Epithelial cell of esophagus (primary cell): Measurements from ENCODE around the gene UBASH3A.

ENCODE experiments used
- DNase-seq: peaks from one replicate; pipeline ENCODE4 v3.0.0; 2010; ENCODE audit warnings: low read depth
- H3K4me3 ChIP-seq: 2 replicates; pipeline ENCODE4 v1.5.1; 2011; ENCODE audit warnings: mild to moderate bottlenecking, low read length, control low read depth
- TF ChIP-seq, protein P1 (sequence below): IDR thresholded peaks from 2 replicates; pipeline ENCODE4 v1.5.1; 2011; ENCODE audit warnings: low read depth, mild to moderate bottlenecking, low read length, control low read depth, inconsistent platforms; ENCODE audit not compliant: insufficient read depth; ENCODE audit errors: missing control alignments

Gene UBASH3A

DNA sequence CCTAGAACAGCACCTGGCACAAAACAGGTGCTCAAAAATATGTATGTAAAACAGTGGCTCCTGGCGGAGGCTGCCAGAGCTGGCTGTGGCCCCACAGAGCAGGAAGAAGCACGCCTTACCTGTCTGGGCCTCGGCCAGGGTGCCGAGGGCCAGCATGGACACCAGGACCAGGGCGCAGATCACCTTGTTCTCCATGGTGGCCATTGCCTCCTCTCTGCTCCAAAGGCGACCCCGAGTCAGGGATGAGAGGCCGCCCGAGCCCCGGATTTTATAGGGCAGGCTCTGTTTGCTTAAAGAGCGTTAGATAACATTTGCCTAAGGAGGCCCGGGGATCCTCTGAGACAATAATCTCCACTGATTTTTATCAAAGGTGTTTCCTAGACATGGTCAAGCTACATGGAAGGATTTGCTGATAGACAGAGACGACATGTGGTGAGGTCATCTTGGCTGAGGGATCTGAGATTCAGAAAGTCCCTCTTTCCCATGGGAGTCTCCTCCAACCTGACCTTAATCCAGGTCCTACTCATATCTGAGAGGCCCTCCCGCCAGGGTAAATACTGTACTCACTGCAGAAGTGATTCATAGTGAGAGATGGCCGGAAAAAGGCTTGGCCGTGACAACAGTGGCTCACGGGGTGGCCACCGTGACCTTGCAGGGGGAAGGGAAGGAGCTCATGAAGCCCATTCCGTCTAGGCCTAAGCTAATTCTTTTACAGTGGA, 37.3 kb upstream of the UBASH3A start, which contains the start of gene TFF1:
TSS of gene TFF1 (minus strand) at position 244 of the 719 bp plus-strand sequence. CDS start at position 204, 40 bp downstream.
- H3K4me3 ChIP-seq = no peak within 1 kb of the TSS
- TF ChIP-seq, protein P1, sequence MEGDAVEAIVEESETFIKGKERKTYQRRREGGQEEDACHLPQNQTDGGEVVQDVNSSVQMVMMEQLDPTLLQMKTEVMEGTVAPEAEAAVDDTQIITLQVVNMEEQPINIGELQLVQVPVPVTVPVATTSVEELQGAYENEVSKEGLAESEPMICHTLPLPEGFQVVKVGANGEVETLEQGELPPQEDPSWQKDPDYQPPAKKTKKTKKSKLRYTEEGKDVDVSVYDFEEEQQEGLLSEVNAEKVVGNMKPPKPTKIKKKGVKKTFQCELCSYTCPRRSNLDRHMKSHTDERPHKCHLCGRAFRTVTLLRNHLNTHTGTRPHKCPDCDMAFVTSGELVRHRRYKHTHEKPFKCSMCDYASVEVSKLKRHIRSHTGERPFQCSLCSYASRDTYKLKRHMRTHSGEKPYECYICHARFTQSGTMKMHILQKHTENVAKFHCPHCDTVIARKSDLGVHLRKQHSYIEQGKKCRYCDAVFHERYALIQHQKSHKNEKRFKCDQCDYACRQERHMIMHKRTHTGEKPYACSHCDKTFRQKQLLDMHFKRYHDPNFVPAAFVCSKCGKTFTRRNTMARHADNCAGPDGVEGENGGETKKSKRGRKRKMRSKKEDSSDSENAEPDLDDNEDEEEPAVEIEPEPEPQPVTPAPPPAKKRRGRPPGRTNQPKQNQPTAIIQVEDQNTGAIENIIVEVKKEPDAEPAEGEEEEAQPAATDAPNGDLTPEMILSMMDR = no peak
- DNase-seq = no peak

DNA sequence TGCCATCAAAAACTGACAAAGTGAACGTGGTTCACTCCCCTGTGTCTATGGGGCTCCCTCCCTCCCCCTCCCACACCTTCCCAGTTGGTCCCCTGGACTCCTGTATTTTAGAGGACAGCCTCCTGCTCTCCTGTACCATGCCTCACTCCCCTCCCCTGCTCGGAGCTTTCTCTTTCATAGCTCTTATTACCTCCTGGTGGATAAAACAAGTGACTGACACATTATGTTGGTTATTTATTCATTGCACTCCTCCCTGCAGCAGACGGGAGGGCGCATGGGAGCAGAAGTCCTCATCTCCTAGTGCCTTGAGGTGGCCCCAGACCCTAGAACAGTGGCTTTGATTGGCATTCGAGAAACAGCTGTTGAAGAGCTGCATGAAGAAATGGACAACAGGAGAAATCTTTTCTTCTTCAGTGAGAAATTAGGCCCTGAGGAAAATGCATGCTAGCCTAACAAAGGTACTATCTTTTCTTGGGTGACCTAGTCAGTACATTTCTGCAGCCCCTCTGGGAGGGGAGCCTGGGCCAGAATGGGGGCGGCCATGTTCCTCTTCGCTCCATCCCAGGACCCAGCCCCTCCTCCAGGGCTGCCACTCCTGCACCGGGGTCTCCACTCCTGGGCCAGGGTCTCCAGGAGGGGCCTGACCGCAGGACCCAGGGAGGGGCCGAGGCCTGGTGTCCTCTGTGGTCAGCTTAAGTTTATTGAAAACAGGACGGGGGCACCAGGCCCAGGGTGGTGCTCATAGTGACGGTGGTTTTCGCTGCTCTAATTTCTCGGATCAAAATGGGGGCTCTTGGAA, 36.1 kb upstream of the UBASH3A start:
- no peak overlapping the region for H3K4me3 ChIP-seq
- DNase-seq = no peak
- TF ChIP-seq, protein P1 = no peak

DNA sequence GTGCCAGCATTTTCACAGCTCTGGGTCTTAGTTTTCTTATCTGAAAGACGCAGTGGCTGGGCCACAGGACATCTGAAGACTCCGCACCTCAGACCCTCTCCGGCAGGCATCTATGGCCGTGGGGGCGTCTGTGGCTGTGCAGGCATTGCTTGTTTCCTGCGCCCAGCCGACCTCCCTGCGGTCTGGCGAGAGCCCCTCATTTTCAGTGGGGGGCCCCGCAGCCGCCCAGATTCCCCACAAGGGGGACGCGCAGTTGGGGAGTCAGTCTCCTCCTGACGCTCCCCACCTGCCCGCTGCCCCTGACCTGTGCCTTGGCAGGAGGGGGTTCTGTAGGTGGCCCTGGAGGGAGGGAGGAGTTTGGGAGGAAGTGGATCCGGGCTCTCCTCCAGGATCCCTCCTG, 33.9 kb upstream of the UBASH3A start:
- DNase-seq = no peak
- H3K4me3 ChIP-seq = no peak overlapping the region
- TF ChIP-seq, protein P1 = no peak

DNA sequence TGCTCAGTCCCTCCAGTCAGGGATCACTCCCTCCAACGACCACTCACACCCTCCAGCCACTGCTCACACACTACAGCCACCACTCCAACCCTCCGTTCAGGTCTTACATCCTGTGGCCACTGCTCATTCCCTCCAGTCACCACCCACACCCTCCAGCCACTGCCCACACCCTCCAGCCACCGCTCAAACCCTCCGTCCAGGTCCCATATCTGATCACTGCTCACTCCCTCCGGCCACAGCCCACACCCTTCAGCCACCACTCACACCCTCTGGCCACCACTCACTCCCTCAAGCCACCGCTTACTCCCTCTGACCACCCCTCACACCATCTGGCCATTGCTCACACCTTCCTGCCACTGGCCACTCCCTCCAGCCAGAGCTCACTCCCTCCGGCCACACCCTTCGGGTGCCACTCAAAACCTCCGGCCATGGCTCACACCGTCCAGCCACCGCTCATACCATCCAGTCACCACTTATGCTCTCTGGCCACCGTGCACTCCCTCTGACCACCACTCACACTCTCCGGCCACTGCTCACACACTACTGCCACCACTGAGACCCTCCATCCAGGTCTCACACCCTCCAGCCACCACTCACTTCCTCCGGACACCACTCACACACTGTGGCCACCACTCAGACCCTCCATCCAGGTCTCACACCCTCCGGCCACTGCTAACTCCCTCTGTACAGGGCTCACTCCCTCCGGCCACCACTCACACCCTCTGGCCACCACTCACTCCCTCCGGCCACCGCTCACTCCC, 32.6 kb upstream of the UBASH3A start:
- DNase-seq = no peak
- TF ChIP-seq, protein P1 = no peak
- no peak overlapping the region for H3K4me3 ChIP-seq

DNA sequence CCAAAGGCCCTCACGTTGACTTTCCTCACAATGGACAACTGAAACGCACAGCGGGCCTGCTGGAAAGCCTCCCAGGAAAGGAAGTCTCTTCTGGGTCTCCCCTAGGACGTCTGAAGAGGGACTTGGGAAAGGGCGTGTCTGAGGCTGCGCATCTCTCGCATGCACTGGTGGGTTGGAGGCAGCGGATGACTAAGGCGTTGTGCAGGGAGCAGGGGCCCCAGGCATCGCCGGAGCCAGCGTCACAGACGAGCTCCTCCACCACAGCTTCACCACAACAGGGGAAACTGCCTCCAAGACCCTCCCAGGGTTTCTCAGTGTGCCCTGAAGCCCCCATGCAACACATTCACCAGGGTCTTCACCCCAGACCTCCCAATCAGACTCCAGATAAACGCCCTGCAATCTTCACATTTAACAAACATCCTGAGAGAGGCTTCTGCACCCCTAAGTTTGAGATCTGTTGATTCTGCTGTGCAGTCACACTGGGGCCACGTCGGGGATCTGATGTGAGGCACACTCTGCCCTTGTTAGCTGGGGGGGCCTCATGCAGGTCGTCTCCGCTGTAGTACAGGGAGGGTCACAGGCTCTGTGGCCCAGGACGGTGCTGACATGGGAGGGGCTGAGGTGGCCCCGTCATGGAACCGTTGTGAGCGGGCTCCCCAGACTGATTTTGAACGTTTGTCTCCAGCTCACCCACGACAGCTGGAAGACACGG, 30.4 kb upstream of the UBASH3A start:
- TF ChIP-seq, protein P1 = no peak
- no peak overlapping the region for H3K4me3 ChIP-seq
- no peak for DNase-seq

DNA sequence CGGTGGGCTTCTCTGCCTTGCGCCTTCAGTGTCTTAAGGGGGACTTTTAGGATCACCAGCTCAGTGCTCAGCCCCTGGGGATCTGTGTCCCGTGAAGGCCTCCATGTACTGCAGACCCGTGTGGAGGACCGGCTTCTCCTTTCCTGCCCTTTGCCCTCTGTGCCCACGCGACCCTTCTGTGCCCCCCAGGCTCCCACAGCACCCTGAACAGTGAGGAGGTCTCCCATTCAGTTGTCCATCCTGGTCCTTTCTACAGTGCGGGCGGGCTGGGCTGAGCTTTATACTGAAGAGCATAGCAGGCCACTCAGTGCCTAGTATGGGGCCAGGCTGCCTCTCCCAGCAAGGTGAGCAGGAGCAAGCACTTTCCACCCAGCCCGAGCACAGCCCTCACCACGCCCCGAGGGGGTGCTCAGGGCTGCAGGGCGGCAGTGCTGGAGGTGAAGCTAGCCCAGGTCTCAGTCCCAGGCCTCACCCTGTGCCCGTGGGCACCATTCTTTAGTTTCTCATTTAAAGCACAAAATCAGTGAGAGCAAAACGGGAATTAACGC, 29.7 kb upstream of the UBASH3A start:
- DNase-seq = no peak
- no peak overlapping the region for H3K4me3 ChIP-seq
- TF ChIP-seq, protein P1 = no peak
